NCI-H524 (cell line): Measurements from ENCODE around the gene ADAMTS16.
A peak's percentile ranks its signal among the peaks of the same experiment; 100 is the strongest.

Source experiments
- DNase-seq, 2 experiments: peaks; one replicate each; lab custom pipeline; 2025; lab: John Stamatoyannopoulos, UW

ADAMTS16 gene

GRCh38 chr5:5287419-5287818, 147.3 kb downstream of the ADAMTS16 start:
- no peak for DNase-seq

GRCh38 chr5:5288201-5288600, 148.1 kb downstream of the ADAMTS16 start:
- DNase-seq = no peak

- no peak for DNase-seq
Observed at GRCh38 chr5:5289537-5289936, 149.4 kb downstream of the ADAMTS16 start.

- DNase-seq = no peak
Observed at GRCh38 chr5:5290674-5291334, 150.7 kb downstream of the ADAMTS16 start.

- no peak for DNase-seq
Observed at GRCh38 chr5:5291357-5291756, 151.2 kb downstream of the ADAMTS16 start.

GRCh38 chr5:5293029-5293428, 152.9 kb downstream of the ADAMTS16 start:
- DNase-seq = no peak

- DNase-seq = no peak
Observed at GRCh38 chr5:5294429-5294828, 154.3 kb downstream of the ADAMTS16 start.

- no peak for DNase-seq
Observed at GRCh38 chr5:5295351-5295750, 155.2 kb downstream of the ADAMTS16 start.

GRCh38 chr5:5296051-5296450, 155.9 kb downstream of the ADAMTS16 start:
- no peak for DNase-seq

- no peak for DNase-seq
Observed at GRCh38 chr5:5297432-5298067, 157.4 kb downstream of the ADAMTS16 start.

- DNase-seq = peak in 1 of 2 experiments; percentile 42
Observed at GRCh38 chr5:5298068-5298633, 158.0 kb downstream of the ADAMTS16 start.

GRCh38 chr5:5298841-5299541, 158.9 kb downstream of the ADAMTS16 start:
- DNase-seq = no peak

GRCh38 chr5:5301176-5301575, 161.0 kb downstream of the ADAMTS16 start:
- DNase-seq = no peak

- no peak for DNase-seq
Observed at GRCh38 chr5:5302201-5302600, 162.1 kb downstream of the ADAMTS16 start.

- no peak for DNase-seq
Observed at GRCh38 chr5:5303242-5303641, 163.1 kb downstream of the ADAMTS16 start.

GRCh38 chr5:5304361-5305020, 164.4 kb downstream of the ADAMTS16 start:
- peak in 1 of 2 experiments; percentile 29 for DNase-seq

GRCh38 chr5:5306696-5307095, 166.6 kb downstream of the ADAMTS16 start:
- DNase-seq = no peak

- no peak for DNase-seq
Observed at GRCh38 chr5:5308319-5308718, 168.2 kb downstream of the ADAMTS16 start.

GRCh38 chr5:5309645-5310044, 169.5 kb downstream of the ADAMTS16 start:
- DNase-seq = no peak

- DNase-seq = no peak
Observed at GRCh38 chr5:5313101-5313635, 173.0 kb downstream of the ADAMTS16 start.

GRCh38 chr5:5314166-5314565, 174.0 kb downstream of the ADAMTS16 start:
- DNase-seq = no peak

GRCh38 chr5:5314626-5315025, 174.5 kb downstream of the ADAMTS16 start:
- no peak for DNase-seq
